Duodenal mucosa (tissue), 2 donors: Measurements from ENCODE around the gene OSTN.

Experiments
- H3K27ac ChIP-seq: one replicate; pipeline ENCODE4 v1.7.0; 2013; ENCODE audit warnings: low read depth, low read length
- H3K27me3 ChIP-seq, 2 donors: one replicate each; pipeline ENCODE4 v1.7.0; 2013; ENCODE audit warnings: low read length in 2 of 2, control low read depth in 1 of 2; ENCODE audit not compliant: insufficient read depth in 2 of 2, control insufficient read depth in 1 of 2
- H3K36me3 ChIP-seq, 2 donors: one replicate each; pipeline ENCODE4 v1.7.0; 2013; ENCODE audit warnings: low read length in 2 of 2, control low read depth in 1 of 2; ENCODE audit not compliant: insufficient read depth in 2 of 2, control insufficient read depth in 1 of 2
- H3K4me1 ChIP-seq, 2 donors: one replicate each; pipeline ENCODE4 v1.7.0; 2013; ENCODE audit warnings: low read length in 2 of 2, control low read depth in 1 of 2; ENCODE audit not compliant: insufficient read depth in 2 of 2, control insufficient read depth in 1 of 2
- H3K4me3 ChIP-seq, 2 donors: one replicate each; pipeline ENCODE4 v1.7.0; 2013; ENCODE audit warnings: low read length in 2 of 2, low read depth in 1 of 2
- H3K9ac ChIP-seq, 2 donors: one replicate each; pipeline ENCODE4 v1.7.0; 2013; ENCODE audit warnings: low read length in 2 of 2, low read depth in 1 of 2
- H3K9me3 ChIP-seq, 2 donors: one replicate each; pipeline ENCODE4 v1.7.0; 2013; ENCODE audit warnings: low read length in 2 of 2, control low read depth in 1 of 2; ENCODE audit not compliant: control insufficient read depth in 1 of 2

OSTN gene

DNA sequence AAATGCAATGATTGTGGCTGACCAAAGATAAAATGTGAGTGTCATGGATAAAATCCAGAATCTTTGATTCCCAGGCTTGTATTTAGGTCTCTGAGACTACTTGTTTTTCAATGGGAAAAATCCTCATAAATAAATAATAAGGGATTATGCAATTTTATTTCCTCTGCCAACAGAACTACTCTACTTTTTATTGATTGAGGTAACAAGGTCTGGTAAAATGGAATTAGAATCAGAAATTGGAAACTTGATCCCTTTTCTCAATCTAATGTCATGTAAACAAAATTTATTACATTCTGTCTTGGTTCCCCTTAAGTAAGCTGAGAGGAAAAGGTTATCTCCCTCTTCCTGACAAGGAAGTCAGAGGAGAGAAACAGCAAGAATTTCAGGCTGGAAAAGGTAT is 81.8 kb downstream of the OSTN start:
- no peaks in the 10 kb centered on the region for H3K36me3 ChIP-seq
- H3K4me3 ChIP-seq = no peak overlapping the region
- no peaks in the 10 kb centered on the region for H3K27me3 ChIP-seq
- H3K27ac ChIP-seq = no peak overlapping the region
- H3K9ac ChIP-seq = no peak overlapping the region
- H3K4me1 ChIP-seq = no peaks in the 10 kb centered on the region
- no peaks in the 10 kb centered on the region for H3K9me3 ChIP-seq

DNA sequence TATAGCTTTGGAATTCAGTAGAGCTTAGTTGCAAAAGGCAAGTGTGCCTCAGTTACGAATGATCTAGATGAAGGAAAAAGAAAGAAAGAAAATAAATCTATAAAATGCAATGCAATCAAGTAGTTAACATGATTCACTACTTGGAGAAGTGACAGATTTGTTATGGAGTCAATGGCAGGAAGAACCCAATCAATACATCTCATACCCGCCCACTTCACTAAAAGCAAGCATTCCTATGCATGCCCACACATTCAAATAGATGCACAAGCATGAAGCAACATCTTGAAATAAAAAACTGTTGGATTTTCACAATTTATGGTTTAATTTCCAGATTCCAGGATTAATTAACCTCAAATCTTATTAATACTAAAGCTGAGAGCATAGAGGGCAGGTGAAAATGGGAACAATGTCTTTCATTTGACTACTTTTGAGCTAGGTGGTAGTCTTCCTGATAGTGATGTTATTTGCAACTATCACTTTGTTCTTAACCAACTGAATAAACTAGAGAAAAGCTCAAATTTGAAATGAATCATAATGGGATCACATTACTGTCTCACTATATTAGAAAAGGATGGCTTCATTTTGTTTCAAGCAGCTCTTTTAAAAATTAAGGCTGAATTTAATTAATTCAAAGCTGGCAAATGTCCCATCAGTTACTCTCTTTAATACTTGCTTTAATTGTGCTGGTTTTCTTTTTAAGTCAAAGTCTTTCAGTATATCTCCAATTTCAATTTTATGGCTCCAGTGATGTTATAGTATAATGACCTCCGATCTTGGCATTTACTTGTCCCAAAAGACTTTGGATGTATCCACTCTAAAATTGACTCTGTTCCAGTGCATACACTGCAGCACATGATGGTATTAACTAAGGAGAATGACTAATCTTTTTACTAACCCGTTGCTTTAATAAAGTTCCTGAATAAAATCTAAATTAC is 83.5 kb downstream of the OSTN start:
- Histone ChIP-seq H3K27me3 (no peaks in the 10 kb centered on the region), H3K9ac (no peak overlapping the region), H3K4me1 (no peaks in the 10 kb centered on the region), H3K27ac (no peak overlapping the region), H3K36me3 (no peaks in the 10 kb centered on the region), H3K9me3 (no peaks in the 10 kb centered on the region), H3K4me3 (no peak overlapping the region)

DNA sequence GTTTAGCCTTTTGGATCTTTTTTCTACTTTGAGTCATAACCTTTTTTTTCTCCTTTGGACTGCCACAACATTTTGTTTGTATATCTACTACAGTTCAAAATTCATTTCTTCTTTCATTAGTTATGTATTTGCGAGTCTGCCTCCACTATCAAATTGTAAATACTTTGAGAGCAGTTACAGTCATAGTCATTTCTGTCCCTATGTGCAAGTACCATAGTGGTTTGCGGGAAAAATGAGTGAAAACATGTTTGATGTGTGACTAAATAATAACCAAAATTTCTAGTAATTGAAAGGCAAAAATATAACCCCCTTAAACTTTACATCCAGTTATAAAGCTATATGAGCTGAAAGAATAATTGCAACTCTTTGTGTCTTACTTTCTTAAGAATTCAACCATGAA is 84.4 kb downstream of the OSTN start:
- Histone ChIP-seq H3K4me3 (no peak overlapping the region), H3K9me3 (no peaks in the 10 kb centered on the region), H3K4me1 (no peaks in the 10 kb centered on the region), H3K27ac (no peak overlapping the region), H3K27me3 (no peaks in the 10 kb centered on the region), H3K36me3 (no peaks in the 10 kb centered on the region), H3K9ac (no peak overlapping the region)

DNA sequence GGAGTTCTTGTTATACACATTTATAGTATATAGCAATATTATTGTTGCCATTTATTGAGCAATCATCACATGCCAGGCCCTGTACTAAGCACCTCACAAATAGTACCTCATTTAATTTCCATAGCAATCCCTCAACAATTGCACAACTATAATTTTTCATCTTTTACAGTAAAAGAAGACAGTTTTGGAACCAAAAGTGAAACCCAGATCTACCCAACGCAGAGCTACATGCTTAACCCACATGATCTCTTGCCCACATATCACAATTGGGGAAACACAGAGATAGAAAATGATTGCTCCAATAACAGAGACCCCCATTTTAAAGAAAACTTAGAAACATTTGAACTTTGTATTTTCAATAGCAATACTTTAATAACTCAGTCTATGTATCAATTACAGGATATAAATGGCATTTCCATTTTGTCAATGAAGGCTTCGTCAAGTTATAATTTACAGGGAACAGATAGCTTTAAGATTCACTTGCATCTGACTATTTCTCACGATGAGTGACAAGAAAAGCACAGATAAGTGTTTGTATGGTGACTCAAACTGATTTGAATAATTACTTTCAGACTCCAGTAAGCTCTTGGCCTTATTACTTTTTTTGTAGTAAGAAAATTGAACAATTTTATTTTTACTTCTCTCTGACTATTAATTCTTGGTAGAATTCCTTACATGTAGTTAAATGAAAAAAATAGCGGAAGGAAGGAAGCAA is 91.4 kb downstream of the OSTN start:
- H3K9me3 ChIP-seq = no peaks in the 10 kb centered on the region
- H3K27me3 ChIP-seq = no peaks in the 10 kb centered on the region
- no peak overlapping the region for H3K27ac ChIP-seq
- no peak overlapping the region for H3K9ac ChIP-seq
- no peak overlapping the region for H3K4me3 ChIP-seq
- no peaks in the 10 kb centered on the region for H3K36me3 ChIP-seq
- H3K4me1 ChIP-seq = no peaks in the 10 kb centered on the region

DNA sequence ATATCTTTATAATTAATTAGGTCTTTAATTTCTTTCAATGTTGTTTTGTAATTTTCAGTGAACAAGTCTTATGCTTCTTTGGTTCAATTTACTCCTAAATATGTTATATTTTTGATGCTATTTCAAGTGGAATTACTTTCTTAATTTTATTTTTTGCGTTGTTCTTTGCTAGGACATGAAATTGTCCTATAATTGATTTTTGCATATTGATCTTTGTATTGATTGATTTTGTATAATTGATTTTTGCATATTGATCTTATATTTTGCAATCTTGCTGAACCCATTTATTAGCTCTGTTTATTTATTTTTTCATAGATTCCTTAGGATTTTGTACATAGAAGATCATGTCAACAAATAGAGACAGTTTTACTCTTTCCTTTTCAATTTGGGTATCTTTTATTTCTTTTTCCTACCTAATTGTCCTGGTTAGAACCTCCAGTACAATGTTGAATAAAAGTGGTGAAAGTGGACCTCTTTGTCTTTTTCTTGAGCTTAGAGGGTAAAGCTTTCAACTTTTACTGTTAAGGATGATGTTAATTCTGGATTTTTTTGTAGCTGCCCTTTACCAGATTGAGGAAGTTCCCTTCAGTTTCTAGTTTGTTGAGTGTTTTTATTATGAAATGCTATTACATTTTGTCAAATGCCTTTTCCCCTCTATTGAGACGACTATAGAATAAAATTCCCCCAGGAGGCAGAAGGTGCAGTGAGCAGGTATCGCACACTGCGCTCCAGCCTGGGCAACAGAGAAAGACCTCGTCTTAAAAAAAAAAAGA is 93.4 kb downstream of the OSTN start:
- H3K4me3 ChIP-seq = no peak overlapping the region
- no peaks in the 10 kb centered on the region for H3K36me3 ChIP-seq
- H3K27ac ChIP-seq = no peak overlapping the region
- H3K9ac ChIP-seq = no peak overlapping the region
- no peaks in the 10 kb centered on the region for H3K4me1 ChIP-seq
- no peaks in the 10 kb centered on the region for H3K9me3 ChIP-seq
- no peaks in the 10 kb centered on the region for H3K27me3 ChIP-seq

GRCh38 chr3:191294291-191294690 is 95.2 kb downstream of the OSTN start:
- H3K27me3 ChIP-seq = no peaks in the 10 kb centered on the region
- no peak overlapping the region for H3K9ac ChIP-seq
- H3K36me3 ChIP-seq = no peaks in the 10 kb centered on the region
- no peak overlapping the region for H3K27ac ChIP-seq
- no peaks in the 10 kb centered on the region for H3K9me3 ChIP-seq
- no peaks in the 10 kb centered on the region for H3K4me1 ChIP-seq
- H3K4me3 ChIP-seq = no peak overlapping the region

- no peaks in the 10 kb centered on the region for H3K36me3 ChIP-seq
- H3K4me1 ChIP-seq = no peaks in the 10 kb centered on the region
- H3K27ac ChIP-seq = peak overlapping the region; percentile 3
- H3K4me3 ChIP-seq = no peak overlapping the region
- no peaks in the 10 kb centered on the region for H3K9me3 ChIP-seq
- no peak overlapping the region for H3K9ac ChIP-seq
- H3K27me3 ChIP-seq = no peaks in the 10 kb centered on the region
Measured at GRCh38 chr3:191296041-191296541, 97.0 kb downstream of the OSTN start.

- H3K27ac ChIP-seq = no peak overlapping the region
- H3K4me3 ChIP-seq = no peak overlapping the region
- no peaks in the 10 kb centered on the region for H3K36me3 ChIP-seq
- no peaks in the 10 kb centered on the region for H3K4me1 ChIP-seq
- H3K27me3 ChIP-seq = no peaks in the 10 kb centered on the region
- H3K9me3 ChIP-seq = no peaks in the 10 kb centered on the region
- H3K9ac ChIP-seq = no peak overlapping the region
Measured at GRCh38 chr3:191298846-191299245, 99.8 kb downstream of the OSTN start.

DNA sequence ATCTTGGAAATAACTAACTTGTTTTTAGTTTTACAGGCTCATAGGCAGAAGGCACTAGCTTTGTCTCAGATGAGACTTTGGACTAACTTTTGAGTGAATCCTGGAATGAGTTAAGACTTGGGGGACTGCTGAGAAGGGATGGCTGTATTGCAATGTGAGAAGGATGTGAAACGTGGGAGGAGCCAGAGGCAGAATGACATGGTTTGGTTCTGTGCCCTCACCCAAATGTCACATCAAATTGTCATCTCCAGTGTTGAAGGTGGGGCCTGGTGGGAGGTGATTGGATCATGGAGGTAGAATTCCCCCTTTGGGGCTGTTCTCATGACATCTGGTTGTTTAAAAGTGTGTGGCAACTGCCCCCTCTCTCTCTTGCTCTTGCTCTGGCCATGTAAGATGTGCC is 101.4 kb downstream of the OSTN start:
- Histone ChIP-seq H3K9me3 (no peaks in the 10 kb centered on the region), H3K4me1 (no peaks in the 10 kb centered on the region), H3K4me3 (no peak overlapping the region), H3K27me3 (no peaks in the 10 kb centered on the region), H3K36me3 (no peaks in the 10 kb centered on the region), H3K9ac (no peak overlapping the region), H3K27ac (no peak overlapping the region)

GRCh38 chr3:191301017-191301416 is 102.0 kb downstream of the OSTN start:
- Histone ChIP-seq H3K27me3 (no peaks in the 10 kb centered on the region), H3K4me1 (no peaks in the 10 kb centered on the region), H3K27ac (no peak overlapping the region), H3K9me3 (no peaks in the 10 kb centered on the region), H3K36me3 (no peaks in the 10 kb centered on the region), H3K9ac (no peak overlapping the region), H3K4me3 (no peak overlapping the region)
